H1 (cell line): ENCODE measurements around the gene RSRC2. TPM values are rescaled to one million over a fixed set of nuclear protein-coding genes. Genes with fewer than 3 reads are reported as not detected.

Source experiments
- EP300 ChIP-seq, 2 experiments: IDR thresholded peaks; 1 replicate in 1 of 2; 2 replicates in 1 of 2; pipeline ENCODE4 v1.6.1; 2011 to 2012; ENCODE audit warnings: low read depth in 2 of 2, low read length in 2 of 2, mild to moderate bottlenecking in 2 of 2, borderline replicate concordance in 1 of 2, inconsistent platforms in 1 of 2, moderate library complexity in 1 of 2
- GABPA ChIP-seq: IDR thresholded peaks from 2 replicates; pipeline ENCODE4 v1.6.1; 2011; ENCODE audit warnings: mild to moderate bottlenecking, low read length, moderate library complexity, borderline replicate concordance; ENCODE audit not compliant: insufficient read depth
- polyA plus RNA-seq, 7 experiments: library from polyadenylated mRNA; depleted of rRNA in 3 of 7; stranded (reverse) in 5 of 7; unstranded in 2 of 7; fragments of >200 nt in 5 of 7; fragments of 200-250 nt in 2 of 7; gene quantifications; 1 replicate in 5 of 7; 2 replicates in 1 of 7; 4 replicates in 1 of 7; pipeline versions ENCODE4 v1.2.1 to v1.2.3, GENCODE V29; 2011 to 2013; ENCODE audit warnings: missing spikeins in 2 of 7, mixed read lengths in 2 of 7
- total RNA-seq: library from RNA; stranded (reverse); fragmentation: NEBNext Ultra II Directional; extraction: Animal tissue kit (Norgen Biotek cat#: 25700); gene quantifications from 2 replicates; pipeline ENCODE4 v1.2.1, GENCODE V29; 2021

Gene RSRC2
- total and polyA plus RNA-seq, 2 of the 8 experiments (the other 6 are each of a cell fraction or from before 2014, with no cell fraction given): 15.9 to 71.4 TPM

DNA sequence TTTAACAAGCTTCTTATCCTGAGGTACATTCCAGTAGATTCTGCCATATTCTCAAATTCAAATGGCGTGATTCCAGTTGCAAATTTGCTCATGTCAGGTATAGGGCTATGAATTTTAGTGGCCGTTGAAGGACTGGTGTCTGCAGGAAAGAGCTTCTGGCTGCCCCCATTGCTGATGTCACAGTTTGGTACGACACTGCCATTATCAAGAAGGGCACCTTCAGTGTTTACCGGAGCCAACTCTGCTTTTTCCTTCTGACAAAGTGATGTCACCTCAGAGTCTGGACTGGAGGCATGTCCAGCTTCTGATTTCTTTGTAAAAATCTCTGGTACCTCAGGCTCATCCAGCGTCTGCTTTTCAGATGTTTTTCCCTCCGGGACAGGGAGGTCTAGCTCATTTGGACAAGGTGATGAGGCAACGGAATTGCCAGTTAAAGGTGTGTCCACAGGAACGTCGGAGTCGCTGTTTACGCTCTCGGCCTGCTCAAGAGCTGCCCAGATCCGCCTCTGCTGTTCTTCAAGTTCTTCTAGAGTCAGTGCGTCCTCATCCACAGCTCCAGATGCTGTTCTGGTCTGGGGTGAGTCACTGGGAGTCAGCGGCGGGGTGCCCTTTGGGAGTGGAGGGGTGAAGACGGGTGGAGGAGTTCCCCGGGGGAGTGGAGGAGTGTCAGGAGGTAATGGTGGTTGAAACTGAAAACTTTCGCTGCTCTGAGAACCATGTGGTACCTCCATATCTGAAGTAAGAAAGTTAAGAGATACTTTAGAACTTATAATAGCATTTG, 53.0 kb downstream of the RSRC2 start (continued):
- TF ChIP-seq GABPA: no peak
- no peak for TF ChIP-seq EP300 (IDR thresholded peaks at IDR 0.05; ENCODE audit: borderline replicate concordance in 1 of 2, low read depth in 2 of 2, low read length in 2 of 2)
